ENCODE measurements around the gene COL8A2. TPM values are rescaled to one million over a fixed set of nuclear protein-coding genes. Genes with fewer than 3 reads are reported as not detected.

The COL8A2 gene
- total RNA-seq, 1 donor from 2014 or later = 0.06 TPM

- DNase-seq (ENCODE audit: low read depth) = no peak
- no peak overlapping the region for H3K4me3 ChIP-seq (ENCODE audit: low read depth, low read length)
- TF ChIP-seq, protein P1, sequence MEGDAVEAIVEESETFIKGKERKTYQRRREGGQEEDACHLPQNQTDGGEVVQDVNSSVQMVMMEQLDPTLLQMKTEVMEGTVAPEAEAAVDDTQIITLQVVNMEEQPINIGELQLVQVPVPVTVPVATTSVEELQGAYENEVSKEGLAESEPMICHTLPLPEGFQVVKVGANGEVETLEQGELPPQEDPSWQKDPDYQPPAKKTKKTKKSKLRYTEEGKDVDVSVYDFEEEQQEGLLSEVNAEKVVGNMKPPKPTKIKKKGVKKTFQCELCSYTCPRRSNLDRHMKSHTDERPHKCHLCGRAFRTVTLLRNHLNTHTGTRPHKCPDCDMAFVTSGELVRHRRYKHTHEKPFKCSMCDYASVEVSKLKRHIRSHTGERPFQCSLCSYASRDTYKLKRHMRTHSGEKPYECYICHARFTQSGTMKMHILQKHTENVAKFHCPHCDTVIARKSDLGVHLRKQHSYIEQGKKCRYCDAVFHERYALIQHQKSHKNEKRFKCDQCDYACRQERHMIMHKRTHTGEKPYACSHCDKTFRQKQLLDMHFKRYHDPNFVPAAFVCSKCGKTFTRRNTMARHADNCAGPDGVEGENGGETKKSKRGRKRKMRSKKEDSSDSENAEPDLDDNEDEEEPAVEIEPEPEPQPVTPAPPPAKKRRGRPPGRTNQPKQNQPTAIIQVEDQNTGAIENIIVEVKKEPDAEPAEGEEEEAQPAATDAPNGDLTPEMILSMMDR (conservative IDR thresholded peaks at IDR 0.05; ENCODE audit: low read depth, low read length) = no peak
These were observed 42.2 kb upstream of the COL8A2 start for GRCh38 chr1:36166938-36167905.

- TF ChIP-seq, protein P1 (conservative IDR thresholded peaks at IDR 0.05; ENCODE audit: low read depth, low read length) = no peak
- H3K4me3 ChIP-seq (ENCODE audit: low read depth, low read length) = no peak overlapping the region
- no peak for DNase-seq (ENCODE audit: low read depth)
These were observed 41.1 kb upstream of the COL8A2 start for GRCh38 chr1:36166136-36166535.

DNA sequence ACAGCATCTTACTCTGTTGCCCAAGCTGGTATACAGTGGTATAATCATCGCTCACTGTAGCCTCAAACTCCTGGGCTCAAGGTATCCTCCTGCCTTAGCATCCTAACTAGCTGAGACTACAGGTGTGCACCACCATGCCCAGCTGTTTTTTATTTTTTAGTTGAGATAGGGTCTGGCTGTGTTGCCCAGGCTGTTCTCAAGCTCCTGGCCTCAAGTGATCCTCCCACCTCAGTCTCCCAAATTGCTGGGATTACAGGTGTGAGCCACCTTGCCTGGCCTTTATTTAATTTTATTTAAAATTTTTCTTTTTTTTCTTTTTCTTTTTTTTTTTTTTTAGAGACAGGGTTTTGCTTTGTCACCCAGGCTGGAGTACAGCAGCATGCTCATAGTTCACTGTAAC is 40.1 kb upstream of the COL8A2 start:
- DNase-seq (ENCODE audit: low read depth) = no peak
- no peak overlapping the region for H3K4me3 ChIP-seq (ENCODE audit: low read depth, low read length)
- TF ChIP-seq, protein P1 (conservative IDR thresholded peaks at IDR 0.05; ENCODE audit: low read depth, low read length) = no peak

- no peak overlapping the region for H3K4me3 ChIP-seq (ENCODE audit: low read depth, low read length)
- DNase-seq (ENCODE audit: low read depth) = no peak
- TF ChIP-seq, protein P1 (conservative IDR thresholded peaks at IDR 0.05; ENCODE audit: low read depth, low read length) = no peak
These were observed 39.3 kb upstream of the COL8A2 start for GRCh38 chr1:36164361-36164760.

DNA sequence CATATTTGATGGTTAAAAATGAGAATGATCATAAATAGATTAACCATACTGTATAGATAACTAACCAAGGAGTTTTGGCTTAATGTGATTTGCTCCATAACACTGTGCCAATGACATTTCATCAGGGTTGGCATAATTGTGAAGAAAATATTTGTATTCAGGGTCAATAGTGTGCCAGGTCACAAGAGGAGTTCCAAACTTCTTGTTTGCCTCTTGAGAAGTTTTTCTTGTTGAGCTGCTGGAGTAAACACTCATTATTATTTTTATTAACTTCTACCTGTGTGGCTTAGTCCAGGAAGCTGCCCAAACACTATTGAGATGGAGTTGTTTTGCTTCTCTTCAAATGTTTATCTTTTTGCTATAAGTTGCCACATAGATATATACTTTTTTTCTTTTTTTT is 38.4 kb upstream of the COL8A2 start:
- H3K4me3 ChIP-seq (ENCODE audit: low read depth, low read length) = no peak overlapping the region
- TF ChIP-seq, protein P1 (conservative IDR thresholded peaks at IDR 0.05; ENCODE audit: low read depth, low read length) = no peak

GRCh38 chr1:36162680-36163239 is 37.7 kb upstream of the COL8A2 start:
- no peak for DNase-seq (ENCODE audit: low read depth)
- TF ChIP-seq, protein P1 (conservative IDR thresholded peaks at IDR 0.05; ENCODE audit: low read depth, low read length) = no peak
- no peak overlapping the region for H3K4me3 ChIP-seq (ENCODE audit: low read depth, low read length)

More for the DNA sequence above, 38.4 kb upstream of the COL8A2 start:
- no peak for DNase-seq (ENCODE audit: low read depth)

All from epithelial cell of proximal tubule (primary cell).